H9 (cell line): ENCODE data around the gene GJB6. TPM values are rescaled to one million over a fixed set of nuclear protein-coding genes. Genes with fewer than 3 reads are reported as not detected.

Experiments used
- DNase-seq: peaks from one replicate; pipeline ENCODE4 v3.0.0-alpha.2; 2017
- H2AFZ ChIP-seq: one replicate; pipeline ENCODE4 v1.6.1; 2013; ENCODE audit warnings: mild to moderate bottlenecking, low read length, control low read depth, moderate library complexity
- H2AK5ac ChIP-seq: 2 replicates; pipeline ENCODE4 v1.6.1; 2013; ENCODE audit warnings: low read length, control low read depth, mixed read lengths; ENCODE audit not compliant: insufficient read length
- H2BK120ac ChIP-seq: one replicate; pipeline ENCODE4 v1.6.1; 2013; ENCODE audit warnings: low read depth, mild to moderate bottlenecking, low read length, control low read depth, inconsistent platforms; ENCODE audit not compliant: poor library complexity, severe bottlenecking
- H2BK12ac ChIP-seq: 2 replicates; pipeline ENCODE4 v1.6.1; 2013; ENCODE audit warnings: low read length, control low read depth, mixed read lengths, low read depth; ENCODE audit not compliant: insufficient read length
- H2BK15ac ChIP-seq: 2 replicates; pipeline ENCODE4 v1.6.1; 2013; ENCODE audit warnings: low read depth, low read length, control low read depth
- H2BK20ac ChIP-seq: one replicate; pipeline ENCODE4 v1.6.1; 2013; ENCODE audit warnings: low read depth, mild to moderate bottlenecking, low read length, control low read depth, inconsistent platforms; ENCODE audit not compliant: poor library complexity, severe bottlenecking
- H2BK5ac ChIP-seq: 2 replicates; pipeline ENCODE4 v1.6.1; 2013; ENCODE audit warnings: low read length, control low read depth, mixed read lengths; ENCODE audit not compliant: insufficient read length
- H3K14ac ChIP-seq: 2 replicates; pipeline ENCODE4 v1.6.1; 2013; ENCODE audit warnings: low read length, control low read depth; ENCODE audit not compliant: insufficient read depth
- H3K18ac ChIP-seq: 2 replicates; pipeline ENCODE4 v1.6.1; 2013; ENCODE audit warnings: low read depth, mild to moderate bottlenecking, mixed read lengths, low read length, control low read depth; ENCODE audit not compliant: insufficient read length
- H3K23ac ChIP-seq: 2 replicates; pipeline ENCODE4 v1.6.1; 2013; ENCODE audit warnings: low read length, control low read depth, mixed read lengths, low read depth; ENCODE audit not compliant: insufficient read length
- H3K23me2 ChIP-seq: 2 replicates; pipeline ENCODE4 v1.6.1; 2013; ENCODE audit warnings: low read depth, mild to moderate bottlenecking, mixed read lengths, low read length, control low read depth; ENCODE audit not compliant: insufficient read length, poor library complexity, severe bottlenecking
- H3K27ac ChIP-seq: 2 replicates; pipeline ENCODE4 v1.5.1; 2013; ENCODE audit warnings: low read length, control low read depth, mixed read lengths, low read depth; ENCODE audit not compliant: insufficient read length
- H3K27me3 ChIP-seq: 2 replicates; pipeline ENCODE4 v1.6.1; 2013; ENCODE audit warnings: low read length, control low read depth, inconsistent platforms; ENCODE audit not compliant: insufficient read depth
- H3K4ac ChIP-seq: 2 replicates; pipeline ENCODE4 v1.6.1; 2013; ENCODE audit warnings: low read depth, mild to moderate bottlenecking, control low read depth, inconsistent platforms, low read length, moderate library complexity
- H3K4me1 ChIP-seq: 2 replicates; pipeline ENCODE4 v1.6.1; 2013; ENCODE audit warnings: low read length, control low read depth, inconsistent platforms; ENCODE audit not compliant: insufficient read depth
- H3K4me2 ChIP-seq: 2 replicates; pipeline ENCODE4 v1.6.1; 2013; ENCODE audit warnings: low read length, control low read depth, mixed read lengths; ENCODE audit not compliant: insufficient read length, insufficient read depth
- H3K56ac ChIP-seq: 2 replicates; pipeline ENCODE4 v1.6.1; 2013; ENCODE audit warnings: low read depth, mild to moderate bottlenecking, mixed read lengths, low read length, control low read depth; ENCODE audit not compliant: insufficient read length
- H3K79me1 ChIP-seq: 2 replicates; pipeline ENCODE4 v1.6.1; 2013; ENCODE audit warnings: low read depth, mild to moderate bottlenecking, moderate library complexity, low read length, control low read depth, inconsistent platforms; ENCODE audit not compliant: insufficient read depth, poor library complexity, severe bottlenecking
- H3K79me2 ChIP-seq: 2 replicates; pipeline ENCODE4 v1.6.1; 2013; ENCODE audit warnings: low read length, control low read depth, inconsistent platforms; ENCODE audit not compliant: insufficient read depth
- H3K9ac ChIP-seq: 2 replicates; pipeline ENCODE4 v1.6.1; 2013; ENCODE audit warnings: low read length, control low read depth, mixed read lengths; ENCODE audit not compliant: insufficient read length; ENCODE audit errors: extremely low read depth
- H3K9me3 ChIP-seq: one replicate; pipeline ENCODE4 v1.6.1; 2013; ENCODE audit warnings: low read depth, low read length, inconsistent platforms; ENCODE audit not compliant: control insufficient read depth
- H3T11ph ChIP-seq: one replicate; pipeline ENCODE4 v1.6.1; 2013; ENCODE audit warnings: mild to moderate bottlenecking, low read length, control low read depth, inconsistent platforms
- H4K20me1 ChIP-seq: one replicate; pipeline ENCODE4 v1.6.1; 2013; ENCODE audit not compliant: control insufficient read depth, insufficient read length, insufficient read depth
- H4K5ac ChIP-seq: 2 replicates; pipeline ENCODE4 v1.6.1; 2013; ENCODE audit warnings: low read depth, mild to moderate bottlenecking, mixed read lengths, low read length, control low read depth; ENCODE audit not compliant: insufficient read length
- H4K8ac ChIP-seq: replicated peaks from 2 replicates; pipeline ENCODE4 v1.6.1; 2013; ENCODE audit warnings: low read length, control low read depth, mixed read lengths, low read depth; ENCODE audit not compliant: insufficient read length
- H4K91ac ChIP-seq: 2 replicates; pipeline ENCODE4 v1.6.1; 2013; ENCODE audit warnings: low read depth, mild to moderate bottlenecking, moderate library complexity, mixed read lengths, low read length, control low read depth; ENCODE audit not compliant: insufficient read length
- H3K27ac Mint-ChIP-seq, 3 experiments: 2 replicates in 2 of 3; 3 replicates in 1 of 3; pipeline ENCODE4 v1.8.0; 2020 to 2021; ENCODE audit warnings: mixed read lengths in 3 of 3, mild to moderate bottlenecking in 1 of 3, moderate library complexity in 1 of 3
- H3K27me3 Mint-ChIP-seq: 2 replicates; pipeline ENCODE4 v1.8.0; 2021; ENCODE audit warnings: low read depth, mild to moderate bottlenecking, moderate library complexity, mixed read lengths
- H3K36me3 Mint-ChIP-seq, 3 experiments: 2 replicates in 2 of 3; 3 replicates in 1 of 3; pipeline ENCODE4 v1.8.0; 2020 to 2021; ENCODE audit warnings: low read depth in 3 of 3, mixed read lengths in 3 of 3; ENCODE audit not compliant: insufficient read depth in 1 of 3
- H3K4me1 Mint-ChIP-seq, 2 experiments: 2 replicates each; pipeline ENCODE4 v1.8.0; 2020; ENCODE audit warnings: mixed read lengths in 2 of 2
- H3K4me3 Mint-ChIP-seq, 2 experiments: 2 replicates in 1 of 2; 3 replicates in 1 of 2; pipeline ENCODE4 v1.8.0; 2020 to 2021; ENCODE audit warnings: mild to moderate bottlenecking in 2 of 2, mixed read lengths in 2 of 2, moderate library complexity in 1 of 2
- H3K9me3 Mint-ChIP-seq, 2 experiments: 2 replicates in 1 of 2; 3 replicates in 1 of 2; pipeline ENCODE4 v1.8.0; 2020; ENCODE audit warnings: mild to moderate bottlenecking in 2 of 2, mixed read lengths in 2 of 2, moderate library complexity in 1 of 2
- CTCF ChIP-seq: fragments of 200-600 bp; sonication (generic); conservative IDR thresholded peaks from 3 replicates; pipeline ENCODE4 v1.8.0; 2021; ENCODE audit warnings: antibody characterized with exemption, mild to moderate bottlenecking
- WGBS: extraction: QIAGEN DNeasy Blood & Tissue Kit; methylation state at CpG from one replicate; pipeline ENCODE4 v1.1.7; 2013; ENCODE audit warnings: missing lambda C conversion rate, low lambda C conversion rate, mixed read lengths; ENCODE audit not compliant: insufficient read length; ENCODE audit errors: extremely low coverage; 5-methylcytosine and 5-hydroxymethylcytosine counted together
- total RNA-seq: library from RNA; stranded (reverse); gene quantifications from 2 replicates; pipeline ENCODE4 v1.2.1, GENCODE V29; 2021

GJB6 gene
- total RNA-seq, 1 experiment from 2014 or later, result not detected

GRCh38 chr13:20272104-20272503, 40.0 kb upstream of the GJB6 start:
- WGBS, result no CpG with 5 or more reads among the region's 2 CpGs
- H4K8ac ChIP-seq, result no peak overlapping the region
- no peak overlapping the region for H4K5ac ChIP-seq
- no peak overlapping the region for H3K18ac ChIP-seq
- Mint-ChIP-seq H3K9me3 (no peaks in the 10 kb centered on the region), H3K4me1 (peaks cover 0 to 3% of the 10 kb centered on the region in 2 experiments; a peak in 1 of 4 replicates), H3K4me3 (no peak overlapping the region), H3K27me3 (peaks cover 2% of the 10 kb centered on the region; the same call in 1 of the 2 replicates), H3K36me3 (no peaks in the 10 kb centered on the region), H3K27ac (no peak overlapping the region; a peak in 1 of 7 replicates)
- no peaks in the 10 kb centered on the region for H3K4me1 ChIP-seq
- H2AFZ ChIP-seq, result no peak overlapping the region
- H3K23ac ChIP-seq, result no peak overlapping the region
- no peaks in the 10 kb centered on the region for H3K79me1 ChIP-seq
- H3K4ac ChIP-seq, result no peak overlapping the region
- H3K27ac ChIP-seq, result no peak overlapping the region
- no peak overlapping the region for H3K14ac ChIP-seq
- no peak overlapping the region for H3K4me2 ChIP-seq
- no peak overlapping the region for H3K9ac ChIP-seq
- no peaks in the 10 kb centered on the region for H4K20me1 ChIP-seq
- H3K27me3 ChIP-seq, result no peaks in the 10 kb centered on the region
- no peak overlapping the region for H2BK20ac ChIP-seq
- no peak overlapping the region for H3K56ac ChIP-seq
- H3K9me3 ChIP-seq, result no peaks in the 10 kb centered on the region
- TF ChIP-seq CTCF, result no peak
- no peak overlapping the region for H2BK12ac ChIP-seq
- no peak overlapping the region for H2BK120ac ChIP-seq
- no peaks in the 10 kb centered on the region for H3K79me2 ChIP-seq
- H4K91ac ChIP-seq, result no peak overlapping the region
- no peak overlapping the region for H2BK15ac ChIP-seq
- H2AK5ac ChIP-seq, result no peak overlapping the region
- no peaks in the 10 kb centered on the region for H3K23me2 ChIP-seq
- DNase-seq, result no peak
- H2BK5ac ChIP-seq, result no peak overlapping the region
- H3T11ph ChIP-seq, result no peak overlapping the region
